GM19372 (cell line): Measurements from ENCODE around the gene GUCA1C.

Source experiments
- ATAC-seq: cut with Tn5 transposase; IDR thresholded peaks from one replicate; pipeline ENCODE4 v1.9.1; 2021; ENCODE audit warnings: mild to moderate bottlenecking, low read depth, moderate library complexity; ENCODE audit not compliant: unreplicated experiment

Gene GUCA1C, protein sequence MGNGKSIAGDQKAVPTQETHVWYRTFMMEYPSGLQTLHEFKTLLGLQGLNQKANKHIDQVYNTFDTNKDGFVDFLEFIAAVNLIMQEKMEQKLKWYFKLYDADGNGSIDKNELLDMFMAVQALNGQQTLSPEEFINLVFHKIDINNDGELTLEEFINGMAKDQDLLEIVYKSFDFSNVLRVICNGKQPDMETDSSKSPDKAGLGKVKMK

DNA sequence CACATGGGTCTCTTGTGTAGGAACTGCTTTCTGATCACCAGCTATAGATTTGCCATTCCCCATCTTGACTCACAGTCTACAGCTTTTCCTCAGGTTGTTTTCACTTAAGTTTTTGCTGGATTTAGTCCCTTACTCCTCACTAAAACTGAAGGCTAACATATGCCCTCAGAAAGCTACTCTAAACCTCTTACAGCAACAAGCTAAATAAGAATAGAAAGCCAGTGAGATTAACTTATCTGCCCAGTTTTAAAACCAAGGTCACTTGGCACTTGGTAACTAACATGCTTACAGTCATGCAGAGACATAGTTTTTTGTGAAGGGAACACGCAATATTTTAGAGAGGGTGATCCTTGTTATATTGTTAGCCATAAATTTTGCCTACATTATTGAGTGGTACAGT, at the start of gene GUCA1C:
Gene GUCA1C (minus strand): TSS at position 180 of the 400 bp plus-strand sequence. CDS start 117 bp downstream, at position 63.
- ATAC-seq = no peak

- ATAC-seq = no peak
Observed at GRCh38 chr3:108998436-108998835, 44.8 kb upstream of the GUCA1C start.

GRCh38 chr3:108985844-108986243, 32.2 kb upstream of the GUCA1C start:
- ATAC-seq = no peak

- ATAC-seq = no peak
Observed at GRCh38 chr3:108983051-108983450, 29.4 kb upstream of the GUCA1C start.

- ATAC-seq = no peak
Observed at GRCh38 chr3:108976058-108976457, 22.4 kb upstream of the GUCA1C start.

DNA sequence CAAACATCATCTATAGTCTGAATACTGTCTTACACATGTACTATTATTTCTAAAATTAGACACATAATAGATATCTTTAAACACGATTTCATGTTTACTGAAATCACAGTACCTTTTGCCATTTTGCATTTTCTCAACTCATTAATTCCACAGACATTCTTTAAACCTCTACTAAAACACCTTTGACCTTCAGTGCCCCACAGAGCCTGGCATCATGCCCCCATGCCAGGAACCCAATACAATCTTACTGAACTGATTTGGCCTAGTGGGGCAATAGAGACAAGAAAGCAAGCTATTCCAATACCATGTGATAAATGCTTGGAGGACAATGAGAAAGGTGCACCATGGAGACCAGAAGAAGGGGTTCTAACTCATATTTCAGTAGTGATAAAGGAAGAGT, 19.3 kb upstream of the GUCA1C start:
- ATAC-seq = no peak

DNA sequence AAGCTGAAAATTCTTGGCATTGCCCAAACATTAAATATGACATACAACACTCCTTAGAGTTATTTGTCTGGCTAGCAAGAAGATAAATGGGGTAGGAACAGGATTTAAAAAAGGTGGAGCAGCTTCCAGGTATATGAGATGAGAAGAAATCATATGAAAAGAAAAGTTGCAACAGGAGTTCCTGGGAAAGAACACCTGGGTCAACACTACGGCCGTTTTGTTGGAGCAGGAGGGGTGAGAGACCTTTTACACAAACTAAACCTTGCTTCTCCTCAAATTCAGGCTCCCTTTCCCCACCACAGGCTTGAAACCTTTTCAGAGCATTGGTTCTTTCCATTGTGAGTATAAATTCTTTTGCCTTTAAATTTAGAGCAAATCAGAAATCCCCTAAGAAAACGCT, 18.8 kb upstream of the GUCA1C start:
- no peak for ATAC-seq

GRCh38 chr3:108970561-108970960, 16.9 kb upstream of the GUCA1C start:
- ATAC-seq = no peak

DNA sequence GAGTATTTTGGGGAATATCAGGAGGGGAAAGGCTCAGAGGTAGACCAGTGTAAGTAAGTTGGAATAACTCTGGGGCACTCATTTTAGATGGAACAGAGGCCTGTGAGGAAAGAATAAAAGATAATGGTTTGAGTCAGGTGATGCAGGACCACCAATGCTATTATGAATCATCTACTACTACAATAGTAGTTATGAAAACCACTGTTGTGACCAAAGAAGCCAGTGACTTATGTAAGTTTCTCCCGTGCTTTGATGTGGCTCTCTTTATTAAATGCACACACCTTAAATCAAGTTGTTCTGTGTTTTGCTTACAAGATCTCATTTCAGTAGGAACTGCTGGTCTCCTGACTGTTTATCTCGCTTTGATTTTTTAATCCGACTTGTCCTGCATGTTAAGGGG, 13.1 kb upstream of the GUCA1C start:
- ATAC-seq = no peak

GRCh38 chr3:108959017-108959416, 5.3 kb upstream of the GUCA1C start:
- ATAC-seq = no peak

- ATAC-seq = no peak
Observed at GRCh38 chr3:108953210-108953609, 469 bp downstream of the GUCA1C start.

DNA sequence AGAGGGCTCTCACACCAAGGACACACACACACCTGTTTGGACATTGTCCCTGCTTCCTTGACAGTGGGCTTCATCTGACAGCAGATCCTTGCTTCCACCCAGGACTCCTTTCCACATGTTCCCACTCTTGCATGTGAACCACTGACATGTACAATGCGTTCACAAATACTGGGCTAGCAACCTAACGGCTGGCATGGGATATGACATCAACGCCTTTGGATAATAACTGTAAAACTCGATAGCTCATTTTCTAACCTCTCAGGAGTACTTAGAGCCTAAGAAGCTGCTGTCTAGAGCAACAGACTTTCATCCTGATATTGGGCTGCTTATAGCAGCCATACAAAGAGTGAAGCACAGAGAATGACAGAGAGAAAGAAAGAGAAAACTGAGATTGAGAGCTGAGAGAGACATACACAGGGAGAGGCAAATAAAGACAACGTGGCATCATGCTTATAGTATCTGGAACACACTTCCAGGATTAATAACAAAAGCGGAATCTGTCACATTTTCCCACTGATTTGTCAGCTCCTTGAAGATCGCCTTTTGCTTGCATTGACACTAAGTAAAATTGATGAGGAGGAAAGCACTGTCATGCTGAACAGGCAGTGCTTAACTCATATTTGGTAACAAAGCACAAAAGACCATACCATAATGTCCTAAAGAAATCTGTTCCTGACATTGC, 1.7 kb downstream of the GUCA1C start:
- ATAC-seq = no peak

DNA sequence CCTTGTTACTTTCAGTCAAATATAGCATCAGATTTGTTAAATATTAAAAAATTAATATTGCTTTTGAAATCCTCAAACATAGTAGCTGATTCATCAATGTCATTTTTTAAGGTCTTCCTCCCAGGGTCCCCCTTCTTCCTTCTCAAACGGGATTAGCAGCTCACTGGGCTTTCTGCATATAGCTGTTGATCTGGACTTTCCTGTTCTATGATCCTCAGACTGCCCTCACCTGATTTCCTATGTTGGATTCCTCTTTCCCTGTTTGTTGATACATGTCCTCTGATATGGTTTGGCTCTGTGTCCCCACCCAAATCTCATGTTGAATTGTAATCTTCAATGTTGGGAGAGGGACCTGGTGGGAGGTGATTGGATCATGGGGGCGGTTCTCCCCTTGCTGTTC, 5.8 kb downstream of the GUCA1C start:
- no peak for ATAC-seq

DNA sequence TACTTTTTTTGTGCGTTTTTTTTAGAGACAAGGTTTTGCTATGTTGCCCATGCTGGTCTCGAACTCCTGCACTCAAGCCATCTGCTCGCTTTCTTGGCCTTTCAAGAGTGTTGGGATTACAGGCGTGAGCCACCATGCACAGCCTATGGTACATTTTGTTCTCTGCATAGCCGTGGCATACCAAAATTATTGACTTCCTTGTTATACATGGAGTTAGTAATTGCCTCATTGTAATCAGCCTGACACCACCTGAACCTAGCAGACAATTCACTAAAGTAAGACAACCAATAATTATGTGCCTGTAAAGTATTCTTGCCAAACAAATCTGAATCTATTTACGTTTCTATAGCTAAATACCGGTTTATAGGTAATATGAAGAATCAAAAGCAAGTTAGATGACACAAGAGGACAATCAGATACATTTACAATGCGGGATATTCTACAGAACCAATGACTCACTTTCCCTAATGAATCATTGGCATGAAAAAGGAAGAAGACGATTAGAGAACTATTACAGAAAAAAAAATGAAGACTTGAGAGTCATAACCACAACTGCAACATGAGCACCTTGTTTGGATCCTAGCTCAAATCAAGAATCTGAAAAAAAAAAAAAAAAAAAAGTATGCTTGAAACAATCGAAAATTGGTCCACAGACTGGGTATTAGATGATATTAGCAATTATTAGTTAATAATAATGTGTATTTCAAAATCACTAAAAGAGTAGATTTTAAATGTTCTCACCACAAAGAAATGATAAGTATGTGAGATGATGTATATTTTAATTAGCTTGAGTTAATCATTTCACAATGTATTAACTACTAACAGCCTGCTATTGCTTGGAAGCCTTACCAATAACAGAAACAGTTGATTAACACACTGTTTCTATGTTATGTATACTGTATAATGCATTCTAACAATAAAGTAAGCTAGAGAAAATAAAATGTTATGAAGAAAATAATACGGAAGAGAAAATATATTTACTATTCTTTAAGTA, 7.1 kb downstream of the GUCA1C start:
- ATAC-seq = no peak

DNA sequence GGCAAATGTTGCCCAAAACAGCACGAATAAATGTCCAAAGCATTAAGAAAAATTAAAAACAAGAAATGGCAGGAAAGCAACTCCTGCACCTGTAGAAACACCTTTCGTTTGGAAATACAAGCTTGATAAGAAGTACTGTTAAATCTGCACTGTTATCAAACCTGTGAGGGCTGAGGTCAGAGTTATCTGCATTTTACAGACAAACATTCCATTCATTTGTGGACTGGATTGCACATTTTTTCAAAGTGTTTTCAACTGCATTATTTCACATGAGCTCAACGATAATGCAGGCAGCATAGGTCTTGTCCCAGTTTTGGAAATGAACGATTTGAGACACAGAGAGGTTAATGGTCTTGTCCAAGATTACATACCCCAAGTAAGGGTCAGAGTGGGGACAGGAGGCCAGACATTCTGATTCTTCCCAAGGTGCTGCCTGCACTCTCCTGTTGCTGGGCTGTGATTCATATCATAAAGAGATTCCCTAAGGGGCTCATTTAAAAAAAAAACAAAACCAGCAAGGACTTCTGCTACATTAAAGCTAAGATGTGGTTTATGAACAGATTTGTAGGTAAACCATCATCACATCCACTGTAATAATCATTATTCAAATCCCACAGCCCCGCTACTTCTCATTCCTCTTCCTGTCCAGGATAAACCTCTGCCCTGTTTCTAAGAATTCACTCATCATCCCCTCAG, 13.0 kb downstream of the GUCA1C start:
- no peak for ATAC-seq

DNA sequence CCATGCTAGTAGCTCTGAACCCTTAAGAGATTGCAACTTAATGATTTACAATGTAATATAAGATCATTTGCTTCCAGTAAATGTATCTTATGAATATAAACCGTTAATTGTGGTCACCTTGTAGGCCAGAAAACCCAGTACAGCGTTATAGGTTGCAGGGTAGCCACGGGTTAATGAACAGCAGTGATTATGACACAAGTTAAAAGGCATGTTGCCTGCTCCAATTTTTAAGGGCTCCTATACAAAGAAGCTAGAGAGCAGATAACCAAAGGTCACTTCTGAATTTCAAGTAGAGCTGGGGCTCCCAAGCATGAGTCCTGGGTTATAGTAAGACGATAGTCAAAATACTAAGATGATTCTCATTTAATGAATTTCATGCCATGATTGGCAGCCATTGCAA, 13.5 kb downstream of the GUCA1C start:
- ATAC-seq = no peak

DNA sequence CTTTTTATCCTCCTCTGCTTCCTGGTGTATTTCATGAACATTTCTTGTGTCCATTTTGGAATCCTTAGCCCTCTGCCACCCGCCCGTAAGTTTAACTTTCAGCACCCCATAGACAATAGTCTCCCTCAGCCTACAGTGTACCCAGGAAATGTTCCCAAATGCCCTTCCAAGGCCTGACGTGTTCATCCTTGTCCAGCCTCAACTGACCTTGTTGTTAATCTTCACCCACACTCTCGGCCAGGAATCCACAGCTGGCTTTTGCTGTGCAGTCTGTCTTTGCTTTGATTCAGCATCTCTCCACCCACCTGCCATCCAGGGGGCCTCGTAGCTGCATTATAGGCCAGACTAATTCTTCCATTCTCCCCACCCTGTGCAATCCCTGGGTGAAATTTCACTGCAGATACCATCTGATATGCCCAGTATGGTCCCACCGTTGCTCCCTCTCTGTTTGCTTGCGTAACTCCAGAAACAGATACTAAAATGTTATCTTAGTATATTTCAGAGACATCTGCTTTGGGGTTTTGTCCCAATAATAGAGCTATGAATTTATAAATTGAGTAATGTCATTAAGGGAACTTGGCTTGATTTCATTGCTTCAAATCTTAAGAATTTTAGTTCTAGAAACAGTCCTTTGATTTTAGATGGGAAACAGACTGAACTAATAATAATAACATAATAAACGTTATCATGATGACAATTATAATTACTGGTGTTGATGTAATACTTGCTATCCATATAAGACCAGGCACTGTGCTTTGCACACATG, 16.6 kb downstream of the GUCA1C start:
- no peak for ATAC-seq

DNA sequence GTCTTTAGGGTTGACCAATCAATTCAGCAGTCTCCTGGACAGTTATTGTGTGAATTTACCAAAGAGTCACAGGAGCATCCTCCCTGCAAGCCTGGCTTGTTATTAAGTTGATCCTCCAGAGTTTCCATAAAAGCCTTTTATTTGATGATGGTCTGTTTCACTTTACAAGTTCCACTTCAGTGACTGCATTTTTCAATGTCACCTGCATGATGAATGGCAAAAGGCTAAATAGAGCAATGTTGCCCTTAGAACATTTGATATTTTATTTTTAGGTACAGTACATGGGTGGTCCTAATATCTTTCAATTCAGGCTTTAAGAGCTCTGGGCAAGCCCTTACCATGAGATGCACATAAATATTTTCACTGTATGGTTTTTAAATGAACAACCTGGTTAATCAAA, 22.6 kb downstream of the GUCA1C start:
- no peak for ATAC-seq

DNA sequence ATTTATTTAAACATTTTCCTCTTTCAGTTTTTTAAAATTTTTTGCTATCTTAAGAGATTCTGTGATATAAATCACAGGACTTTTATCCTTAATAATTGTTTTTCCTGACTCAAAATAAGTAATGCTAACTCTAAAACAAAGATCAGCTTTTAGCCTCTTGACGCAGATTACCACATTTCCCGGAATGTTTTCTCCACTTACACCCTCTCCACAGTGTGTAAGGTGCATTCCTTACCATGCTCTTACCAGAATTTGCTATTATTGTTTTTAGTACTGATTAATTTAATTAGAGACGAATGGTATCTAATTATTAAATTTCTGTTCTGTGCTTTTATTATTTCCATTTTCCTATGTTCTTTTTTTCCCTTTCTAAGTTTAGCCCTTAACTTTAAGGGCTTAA, 34.8 kb downstream of the GUCA1C start:
- ATAC-seq = no peak
